Suprapubic skin (tissue), 4 donors: Measurements from ENCODE around the gene CDRT15. TPM values are rescaled to one million over a fixed set of nuclear protein-coding genes. Genes with fewer than 3 reads are reported as not detected.

Source experiments
- DNase-seq, 2 donors: peaks; one replicate each; pipeline ENCODE4 v3.0.0-alpha.2; 2019; ENCODE audit warnings: low spot score in 2 of 2
- H3K27ac ChIP-seq: fragments of 200-600 bp; sonication (generic); one replicate; pipeline ENCODE4 v1.5.1; 2019
- H3K27me3 ChIP-seq: fragments of 200-600 bp; sonication (generic); one replicate; pipeline ENCODE4 v1.5.1; 2019
- H3K36me3 ChIP-seq: fragments of 200-600 bp; sonication (generic); one replicate; pipeline ENCODE4 v1.5.1; 2019
- H3K4me1 ChIP-seq: fragments of 200-600 bp; sonication (generic); one replicate; pipeline ENCODE4 v1.5.1; 2019
- H3K4me3 ChIP-seq: fragments of 200-600 bp; sonication (generic); one replicate; pipeline ENCODE4 v1.5.1; 2019; ENCODE audit warnings: mild to moderate bottlenecking
- H3K9me3 ChIP-seq: fragments of 200-600 bp; sonication (generic); one replicate; pipeline ENCODE4 v1.5.1; 2019
- EP300 ChIP-seq: sonication (generic); formaldehyde crosslinking; IDR thresholded peaks from one replicate; pipeline ENCODE4 v1.6.1; 2017; ENCODE audit warnings: antibody characterized with exemption
- POLR2A ChIP-seq, 2 donors: fragments of 450-650 bp; IDR thresholded peaks; one replicate each; pipeline ENCODE4 v1.6.1; 2017; ENCODE audit warnings: antibody characterized with exemption in 2 of 2, mild to moderate bottlenecking in 2 of 2, moderate library complexity in 2 of 2
- POLR2AphosphoS5 ChIP-seq, 3 donors: sonication (generic); formaldehyde crosslinking; IDR thresholded peaks; one replicate each; pipeline ENCODE4 v1.6.1; 2017; ENCODE audit warnings: antibody characterized with exemption in 3 of 3
- WGBS: methylation state at CpG from one replicate; pipeline ENCODE4 v1.1.5; 2018; 5-methylcytosine and 5-hydroxymethylcytosine counted together
- total RNA-seq, 4 donors: library from RNA; depleted of rRNA; stranded (reverse); fragments of >200 nt; gene quantifications; one replicate each; pipeline ENCODE4 v1.1.0, GENCODE V29; 2016
- TF ChIP-seq, protein P1 (sequence below), 2 donors: fragments of 200-600 bp in 1 of 2; fragments of 450-650 bp in 1 of 2; sonication (generic) in 1 of 2; IDR thresholded peaks; one replicate each; pipeline ENCODE4 v1.5.1; 2016 to 2019; ENCODE audit warnings: antibody characterized with exemption in 2 of 2, mild to moderate bottlenecking in 1 of 2, moderate library complexity in 1 of 2

CDRT15 gene
- total RNA-seq, 4 donors from 2014 or later = not detected

DNA sequence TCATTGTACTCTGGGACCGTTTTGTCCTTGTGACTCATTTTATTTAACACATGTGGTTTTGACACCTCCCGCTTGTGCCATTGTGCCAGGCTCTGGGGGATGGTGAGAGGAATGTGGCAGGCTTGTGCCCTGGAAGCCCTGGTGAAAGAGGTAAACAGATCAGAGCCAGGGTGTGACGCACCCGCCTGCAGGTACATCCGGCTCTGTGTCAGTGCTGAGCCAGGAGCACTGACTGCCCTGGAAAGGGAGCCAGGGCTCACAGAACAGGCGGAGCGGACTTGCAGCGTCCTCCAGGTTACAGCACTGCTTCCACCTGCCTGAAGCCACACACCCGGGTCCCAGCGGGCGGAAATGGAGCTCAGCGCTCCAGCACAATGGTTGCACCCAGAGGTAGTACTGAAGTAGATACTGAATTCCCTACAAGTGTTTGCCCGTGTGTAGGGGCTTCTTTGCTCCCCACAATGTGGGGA is 30.6 kb downstream of the CDRT15 start:
- TF ChIP-seq EP300 = no peak
- peak in 1 of 3 donors; percentile 66 for TF ChIP-seq POLR2AphosphoS5 (IDR thresholded peaks at IDR 0.05)
- no peak for TF ChIP-seq POLR2A (IDR thresholded peaks at IDR 0.05)
- TF ChIP-seq, protein P1, sequence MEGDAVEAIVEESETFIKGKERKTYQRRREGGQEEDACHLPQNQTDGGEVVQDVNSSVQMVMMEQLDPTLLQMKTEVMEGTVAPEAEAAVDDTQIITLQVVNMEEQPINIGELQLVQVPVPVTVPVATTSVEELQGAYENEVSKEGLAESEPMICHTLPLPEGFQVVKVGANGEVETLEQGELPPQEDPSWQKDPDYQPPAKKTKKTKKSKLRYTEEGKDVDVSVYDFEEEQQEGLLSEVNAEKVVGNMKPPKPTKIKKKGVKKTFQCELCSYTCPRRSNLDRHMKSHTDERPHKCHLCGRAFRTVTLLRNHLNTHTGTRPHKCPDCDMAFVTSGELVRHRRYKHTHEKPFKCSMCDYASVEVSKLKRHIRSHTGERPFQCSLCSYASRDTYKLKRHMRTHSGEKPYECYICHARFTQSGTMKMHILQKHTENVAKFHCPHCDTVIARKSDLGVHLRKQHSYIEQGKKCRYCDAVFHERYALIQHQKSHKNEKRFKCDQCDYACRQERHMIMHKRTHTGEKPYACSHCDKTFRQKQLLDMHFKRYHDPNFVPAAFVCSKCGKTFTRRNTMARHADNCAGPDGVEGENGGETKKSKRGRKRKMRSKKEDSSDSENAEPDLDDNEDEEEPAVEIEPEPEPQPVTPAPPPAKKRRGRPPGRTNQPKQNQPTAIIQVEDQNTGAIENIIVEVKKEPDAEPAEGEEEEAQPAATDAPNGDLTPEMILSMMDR (IDR thresholded peaks at IDR 0.05) = no peak
- peaks cover 22% of the 10 kb centered on the region for H3K4me1 ChIP-seq
- 59% methylated on average over 7 of the region's 13 CpGs for WGBS
- peak in 1 of 2 donors; percentile 75 for DNase-seq
- H3K4me3 ChIP-seq = no peak overlapping the region
- H3K27me3 ChIP-seq = no peaks in the 10 kb centered on the region
- peaks cover 10% of the 10 kb centered on the region for H3K36me3 ChIP-seq
- no peaks in the 10 kb centered on the region for H3K9me3 ChIP-seq
- no peak overlapping the region for H3K27ac ChIP-seq

DNA sequence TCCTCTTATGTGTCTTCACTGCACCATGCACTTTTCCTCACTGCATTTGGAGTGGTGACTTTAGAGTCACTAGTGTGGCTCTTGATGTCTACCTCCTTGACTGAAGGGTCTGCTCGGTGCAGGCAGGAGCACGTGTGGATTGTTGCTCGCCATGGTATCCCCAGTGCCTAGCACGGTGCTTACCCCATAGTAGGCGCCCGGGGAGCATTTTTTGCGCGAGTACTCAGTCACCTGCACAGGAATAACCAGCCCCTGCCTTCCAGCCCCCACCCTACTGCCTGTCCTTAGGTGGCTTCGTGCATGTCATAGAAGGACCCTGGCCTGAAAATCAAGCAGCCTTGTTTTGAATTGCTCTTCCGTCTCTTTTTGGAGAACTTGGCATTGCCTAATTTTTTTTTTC is 31.3 kb downstream of the CDRT15 start:
- no peaks in the 10 kb centered on the region for H3K9me3 ChIP-seq
- peaks cover 10% of the 10 kb centered on the region for H3K36me3 ChIP-seq
- H3K27ac ChIP-seq = no peak overlapping the region
- DNase-seq = no peak
- H3K27me3 ChIP-seq = no peaks in the 10 kb centered on the region
- peaks cover 28% of the 10 kb centered on the region for H3K4me1 ChIP-seq
- WGBS = 94% methylated on average over 10 of the region's 10 CpGs
- H3K4me3 ChIP-seq = no peak overlapping the region
- no peak for TF ChIP-seq POLR2AphosphoS5 (IDR thresholded peaks at IDR 0.05)
- no peak for TF ChIP-seq POLR2A (IDR thresholded peaks at IDR 0.05)
- TF ChIP-seq, protein P1 (IDR thresholded peaks at IDR 0.05) = no peak
- no peak for TF ChIP-seq EP300

DNA sequence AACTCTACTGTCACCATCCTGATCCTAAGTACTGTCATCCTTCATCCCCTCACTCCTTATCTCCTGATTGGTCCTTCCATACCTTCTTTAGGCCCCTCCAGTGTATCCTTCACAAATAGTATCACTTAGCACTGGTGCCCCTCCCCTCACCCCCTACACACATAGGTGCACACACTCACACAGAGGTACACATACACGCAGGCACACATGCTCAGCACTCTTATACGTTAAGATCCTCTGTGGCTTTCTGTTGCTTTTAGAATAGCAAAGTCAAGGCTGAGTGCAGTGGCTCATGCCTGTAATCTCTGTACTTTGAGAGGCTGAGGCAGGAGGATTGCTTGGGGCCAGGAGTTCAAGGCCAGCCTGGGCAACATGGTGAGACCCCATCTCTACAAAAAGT is 32.1 kb downstream of the CDRT15 start:
- Histone ChIP-seq H3K27ac (no peak overlapping the region), H3K4me1 (peaks cover 34% of the 10 kb centered on the region), H3K9me3 (no peaks in the 10 kb centered on the region), H3K4me3 (no peak overlapping the region), H3K27me3 (no peaks in the 10 kb centered on the region), H3K36me3 (peaks cover 10% of the 10 kb centered on the region)
- DNase-seq = no peak
- TF ChIP-seq EP300 = no peak
- TF ChIP-seq, protein P1 (IDR thresholded peaks at IDR 0.05) = no peak
- WGBS = 100% methylated on average over 2 of the region's 2 CpGs

DNA sequence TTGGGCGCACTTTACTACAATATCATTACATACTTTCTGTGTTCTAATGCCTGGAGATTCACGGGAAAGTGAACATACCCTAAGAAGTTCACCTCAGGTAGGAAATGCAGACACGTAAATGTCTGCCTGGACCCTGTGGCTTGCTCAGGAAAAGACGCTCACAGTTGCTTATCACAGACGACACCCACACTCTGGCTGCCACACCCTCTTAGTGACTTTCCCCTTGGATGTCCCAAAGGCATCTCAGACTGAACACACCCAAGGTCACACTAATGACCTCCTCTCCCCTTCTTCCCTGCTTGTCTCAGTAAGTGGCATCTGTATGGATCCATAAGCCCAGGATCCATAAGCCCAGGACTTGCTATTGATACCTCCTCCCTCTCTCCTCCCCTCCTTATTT is 32.6 kb downstream of the CDRT15 start:
- DNase-seq = no peak
- Histone ChIP-seq H3K27me3 (no peaks in the 10 kb centered on the region), H3K27ac (no peak overlapping the region), H3K36me3 (peaks cover 10% of the 10 kb centered on the region), H3K9me3 (no peaks in the 10 kb centered on the region), H3K4me1 (peaks cover 34% of the 10 kb centered on the region), H3K4me3 (no peak overlapping the region)
- WGBS = 59% methylated on average over 5 of the region's 5 CpGs
- no peak for TF ChIP-seq POLR2A (IDR thresholded peaks at IDR 0.05)
- no peak for TF ChIP-seq EP300
- TF ChIP-seq, protein P1 (IDR thresholded peaks at IDR 0.05) = no peak
- TF ChIP-seq POLR2AphosphoS5 (IDR thresholded peaks at IDR 0.05) = no peak

DNA sequence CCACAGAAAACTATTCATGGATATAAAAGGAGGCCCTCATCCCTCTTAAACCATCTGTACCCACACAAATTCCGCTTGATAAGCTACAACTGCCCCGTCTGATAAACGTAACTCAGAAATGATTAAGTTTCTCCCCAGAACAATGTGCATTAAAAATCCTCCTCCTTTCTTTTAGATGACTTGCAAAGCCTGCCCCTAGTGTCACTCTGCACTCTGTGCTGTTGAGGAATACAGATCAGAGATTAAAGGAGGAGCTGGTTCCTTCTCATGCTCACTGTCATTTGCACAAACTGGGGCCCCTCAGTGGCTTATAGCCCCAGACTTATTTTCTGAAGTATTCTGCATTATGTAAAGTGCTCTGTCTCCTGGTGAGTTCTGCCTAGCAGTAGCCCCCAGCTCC is 33.3 kb downstream of the CDRT15 start:
- H3K27me3 ChIP-seq = no peaks in the 10 kb centered on the region
- H3K9me3 ChIP-seq = no peaks in the 10 kb centered on the region
- no peak overlapping the region for H3K4me3 ChIP-seq
- no peak overlapping the region for H3K27ac ChIP-seq
- WGBS = 86% methylated on average over 3 of the region's 3 CpGs
- peaks cover 10% of the 10 kb centered on the region for H3K36me3 ChIP-seq
- DNase-seq = no peak
- H3K4me1 ChIP-seq = peaks cover 34% of the 10 kb centered on the region
- TF ChIP-seq EP300 (no peak), POLR2A (IDR thresholded peaks at IDR 0.05) (no peak), POLR2AphosphoS5 (IDR thresholded peaks at IDR 0.05) (no peak)
- TF ChIP-seq, protein P1 (IDR thresholded peaks at IDR 0.05) = peak in 1 of 2 donors; percentile 18
